Left lung (tissue), 10 donors: ENCODE data around the gene KRTAP9-7. TPM values are rescaled to one million over a fixed set of nuclear protein-coding genes. Genes with fewer than 3 reads are reported as not detected.
"Not testable (repeated sequence)": the region's sequence is repeated elsewhere in the genome, so short reads cannot be mapped to it uniquely, and the experiment has no call there.

Experiments
- ATAC-seq: fragments of 200-7000 bp; cut with Tn5 transposase; one replicate; pipeline ENCODE4 v1.9.1; 2020; ENCODE audit warnings: moderate library complexity
- DNase-seq, 4 donors: peaks; one replicate each; pipeline ENCODE4 v3.0.0-alpha.2; 2013 to 2020
- H3K27ac ChIP-seq, 2 donors: fragments of 200-600 bp; sonication (generic) in 1 of 2; one replicate each; pipeline versions ENCODE4 v1.5.0 to v1.8.0; 2020 to 2021
- H3K27me3 ChIP-seq, 2 donors: fragments of 200-600 bp; sonication (generic) in 1 of 2; one replicate each; pipeline versions ENCODE4 v1.5.0 to v1.8.0; 2020 to 2021
- H3K36me3 ChIP-seq, 2 donors: fragments of 200-600 bp; sonication (generic) in 1 of 2; one replicate each; pipeline versions ENCODE4 v1.5.0 to v1.8.0; 2020 to 2021
- H3K4me1 ChIP-seq, 2 donors: fragments of 200-600 bp; one replicate each; pipeline ENCODE4 v1.8.0; 2021
- H3K4me3 ChIP-seq, 2 donors: fragments of 200-600 bp; sonication (generic) in 1 of 2; one replicate each; pipeline versions ENCODE4 v1.5.0 to v1.8.0; 2020 to 2021; ENCODE audit warnings: mild to moderate bottlenecking in 1 of 2
- H3K9me3 ChIP-seq, 2 donors: fragments of 200-600 bp; sonication (generic) in 1 of 2; one replicate each; pipeline versions ENCODE4 v1.5.0 to v1.8.0; 2020 to 2021
- intact Hi-C, 2 donors: fragments of 100-400 bp; cut with DNase I; formaldehyde crosslinking; loops; one replicate each; pipeline versions ENCODE4 v1.11.2 to v1.14.2; 2022
- polyA plus RNA-seq, 6 donors: library from polyadenylated mRNA; unstranded; fragments of 120-200 nt; gene quantifications; one replicate each; pipeline ENCODE4 v1.2.1, GENCODE V29; 2013; ENCODE audit not compliant: insufficient read length in 6 of 6
- total RNA-seq, 2 donors: library from RNA; stranded (reverse); fragmentation: NEBNext Ultra II Directional; extraction: Animal tissue kit (Norgen Biotek cat#: 25700); gene quantifications; one replicate each; pipeline ENCODE4 v1.2.1, GENCODE V29; 2021
- TF ChIP-seq, protein P1 (sequence below), 2 donors: fragments of 200-600 bp; sonication (generic) in 1 of 2; IDR thresholded peaks; one replicate each; pipeline versions ENCODE4 v1.5.0 to v1.8.0; 2021; ENCODE audit warnings: antibody characterized with exemption in 2 of 2
- donor health status: DM: no; HTN: yes; CAD: no.
- donor health status: DM: no; HTN: no; CAD: no.

KRTAP9-7 gene
- total and polyA plus RNA-seq, 8 donors, result not detected

DNA sequence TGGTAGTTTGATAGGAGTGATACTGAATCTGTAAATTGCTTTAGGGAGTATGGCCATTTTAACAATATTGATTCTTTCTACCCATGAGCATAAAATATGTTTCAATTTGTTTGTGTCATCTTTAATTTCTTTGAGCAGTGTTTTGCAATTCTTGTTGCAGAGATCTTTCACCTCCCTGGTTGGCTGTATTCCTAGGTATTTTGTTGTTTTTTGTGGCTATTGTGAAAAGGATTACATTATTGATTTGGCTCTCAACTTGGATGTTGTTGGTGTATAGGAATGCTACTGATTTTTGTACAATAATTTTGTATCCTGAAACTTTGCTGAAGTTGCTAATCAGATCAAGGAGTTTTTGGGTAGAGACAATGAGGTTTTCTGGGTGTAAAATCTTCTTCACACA is 17.1 kb upstream of the KRTAP9-7 start:
- no peaks in the 10 kb centered on the region for H3K4me1 ChIP-seq
- no peak overlapping the region for H3K27ac ChIP-seq
- TF ChIP-seq, protein P1, sequence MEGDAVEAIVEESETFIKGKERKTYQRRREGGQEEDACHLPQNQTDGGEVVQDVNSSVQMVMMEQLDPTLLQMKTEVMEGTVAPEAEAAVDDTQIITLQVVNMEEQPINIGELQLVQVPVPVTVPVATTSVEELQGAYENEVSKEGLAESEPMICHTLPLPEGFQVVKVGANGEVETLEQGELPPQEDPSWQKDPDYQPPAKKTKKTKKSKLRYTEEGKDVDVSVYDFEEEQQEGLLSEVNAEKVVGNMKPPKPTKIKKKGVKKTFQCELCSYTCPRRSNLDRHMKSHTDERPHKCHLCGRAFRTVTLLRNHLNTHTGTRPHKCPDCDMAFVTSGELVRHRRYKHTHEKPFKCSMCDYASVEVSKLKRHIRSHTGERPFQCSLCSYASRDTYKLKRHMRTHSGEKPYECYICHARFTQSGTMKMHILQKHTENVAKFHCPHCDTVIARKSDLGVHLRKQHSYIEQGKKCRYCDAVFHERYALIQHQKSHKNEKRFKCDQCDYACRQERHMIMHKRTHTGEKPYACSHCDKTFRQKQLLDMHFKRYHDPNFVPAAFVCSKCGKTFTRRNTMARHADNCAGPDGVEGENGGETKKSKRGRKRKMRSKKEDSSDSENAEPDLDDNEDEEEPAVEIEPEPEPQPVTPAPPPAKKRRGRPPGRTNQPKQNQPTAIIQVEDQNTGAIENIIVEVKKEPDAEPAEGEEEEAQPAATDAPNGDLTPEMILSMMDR (IDR thresholded peaks at IDR 0.05), result no peak
- no peaks in the 10 kb centered on the region for H3K36me3 ChIP-seq
- H3K27me3 ChIP-seq, result peaks cover 0 to 11% of the 10 kb centered on the region in 2 donors
- intact Hi-C loops, result no loop called here
- H3K4me3 ChIP-seq, result no peak overlapping the region
- ATAC-seq (no peak), DNase-seq (no peak)
- H3K9me3 ChIP-seq, result no peaks in the 10 kb centered on the region

DNA sequence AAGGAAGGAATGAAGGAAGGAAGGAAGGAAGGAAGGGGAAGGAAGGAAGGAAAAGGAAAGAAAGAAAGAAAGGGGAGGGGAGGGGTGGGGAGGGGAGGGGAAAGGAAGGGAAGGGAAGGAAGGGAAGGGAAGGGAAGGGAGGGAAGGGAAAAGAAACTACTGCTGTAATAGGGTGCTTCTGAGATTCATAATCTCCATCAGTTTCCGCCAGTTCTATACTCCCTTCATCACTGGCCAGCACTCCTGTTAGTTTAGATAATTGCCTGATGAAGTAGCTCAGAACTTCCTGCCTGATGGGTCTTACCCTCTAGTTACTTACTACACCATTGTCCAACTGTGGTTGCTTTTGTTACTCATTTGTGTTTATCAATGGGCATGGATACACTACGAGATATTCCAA is 12.3 kb upstream of the KRTAP9-7 start:
- ATAC-seq, result no peak
- no peaks in the 10 kb centered on the region for H3K4me1 ChIP-seq
- H3K9me3 ChIP-seq, result no peaks in the 10 kb centered on the region
- no peak for DNase-seq
- TF ChIP-seq, protein P1 (IDR thresholded peaks at IDR 0.05), result no peak
- no peak overlapping the region for H3K4me3 ChIP-seq
- intact Hi-C loops, result no loop called here
- no peak overlapping the region for H3K27ac ChIP-seq
- peaks cover 0 to 4% of the 10 kb centered on the region in 2 donors for H3K27me3 ChIP-seq
- H3K36me3 ChIP-seq, result no peaks in the 10 kb centered on the region

DNA sequence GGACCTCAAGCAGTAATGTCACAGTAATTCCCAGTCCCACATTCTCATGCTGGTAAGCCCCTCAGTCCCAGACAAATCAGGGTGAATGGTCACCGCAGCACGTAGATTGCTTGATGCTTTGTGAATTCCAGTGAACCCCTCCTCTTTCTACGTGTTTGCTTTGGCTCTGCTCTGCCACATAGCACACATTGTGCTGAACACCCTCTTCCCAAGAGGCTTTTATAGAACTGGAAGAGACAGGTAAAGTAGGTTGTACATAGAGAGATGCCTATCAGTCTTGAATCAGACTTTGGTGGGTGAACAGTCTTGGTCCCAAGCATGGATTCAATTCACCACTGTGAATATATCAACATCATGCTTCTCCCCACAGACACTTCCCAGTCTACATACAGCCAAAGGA is 10.9 kb upstream of the KRTAP9-7 start:
- Histone ChIP-seq H3K27ac (no peak overlapping the region), H3K4me1 (no peaks in the 10 kb centered on the region), H3K9me3 (no peaks in the 10 kb centered on the region), H3K27me3 (peaks cover 0 to 4% of the 10 kb centered on the region in 2 donors), H3K4me3 (no peak overlapping the region), H3K36me3 (no peaks in the 10 kb centered on the region)
- DNase-seq (no peak), ATAC-seq (peak; percentile 30)
- intact Hi-C loops, result no loop called here
- TF ChIP-seq, protein P1 (IDR thresholded peaks at IDR 0.05), result no peak

DNA sequence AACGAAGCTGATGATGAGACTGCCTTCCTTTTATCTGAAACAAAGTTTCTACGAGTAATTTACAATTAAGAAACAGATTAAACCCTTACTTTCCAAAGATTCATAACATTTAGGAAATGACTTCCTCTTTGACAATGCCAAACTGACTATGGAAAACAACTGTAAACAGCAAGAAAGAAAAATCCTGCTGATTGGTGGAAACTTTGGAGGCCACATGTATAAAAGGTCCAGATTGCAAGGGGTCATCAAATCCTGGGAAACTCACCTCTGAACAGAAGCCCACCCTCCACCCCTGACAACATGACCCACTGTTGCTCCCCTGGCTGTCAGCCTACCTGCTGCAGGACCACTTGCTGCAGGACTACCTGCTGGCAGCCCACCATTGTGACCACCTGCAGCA is 10.4 kb upstream of the KRTAP9-7 start, which contains the start of gene KRTAP9-6:
Gene KRTAP9-6, plus strand, starts transcription at position 301 of the 400 bp plus-strand sequence. Its CDS starts 0 bp downstream, at position 301.
- peaks cover 0 to 4% of the 10 kb centered on the region in 2 donors for H3K27me3 ChIP-seq
- H3K36me3 ChIP-seq, result no peaks in the 10 kb centered on the region
- no peaks in the 10 kb centered on the region for H3K4me1 ChIP-seq
- no peak within 1 kb of the TSS for H3K4me3 ChIP-seq
- ATAC-seq (no peak), DNase-seq (no peak)
- TF ChIP-seq, protein P1 (IDR thresholded peaks at IDR 0.05), result no peak
- H3K27ac ChIP-seq, result no peak within 1 kb of the TSS
- intact Hi-C loops, result no loop called here
- H3K9me3 ChIP-seq, result no peaks in the 10 kb centered on the region

DNA sequence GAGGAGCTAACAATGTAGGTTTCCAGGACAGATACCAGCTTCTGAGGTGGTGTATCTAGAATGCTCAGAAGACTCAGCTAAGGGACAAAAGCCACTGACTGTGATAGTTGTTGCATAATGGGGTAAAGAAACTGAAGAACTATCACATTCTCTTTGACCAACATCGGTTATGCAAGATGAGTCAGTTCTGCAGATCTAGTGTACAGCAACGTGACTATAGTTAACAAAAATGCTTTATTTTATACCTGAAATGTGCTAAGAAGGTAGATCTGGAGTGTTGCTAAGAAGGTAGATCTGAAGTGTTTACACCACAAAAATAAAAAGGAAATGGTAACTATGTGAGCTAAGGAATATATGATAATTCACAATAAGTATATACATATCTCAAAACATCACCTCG is 7.8 kb upstream of the KRTAP9-7 start:
- H3K4me1 ChIP-seq, result no peaks in the 10 kb centered on the region
- no peak overlapping the region for H3K27ac ChIP-seq
- intact Hi-C loops, result no loop called here
- H3K9me3 ChIP-seq, result no peaks in the 10 kb centered on the region
- H3K4me3 ChIP-seq, result no peak overlapping the region
- H3K27me3 ChIP-seq, result peaks cover 0 to 4% of the 10 kb centered on the region in 2 donors
- TF ChIP-seq, protein P1 (IDR thresholded peaks at IDR 0.05), result no peak
- ATAC-seq (no peak), DNase-seq (no peak)
- no peaks in the 10 kb centered on the region for H3K36me3 ChIP-seq

DNA sequence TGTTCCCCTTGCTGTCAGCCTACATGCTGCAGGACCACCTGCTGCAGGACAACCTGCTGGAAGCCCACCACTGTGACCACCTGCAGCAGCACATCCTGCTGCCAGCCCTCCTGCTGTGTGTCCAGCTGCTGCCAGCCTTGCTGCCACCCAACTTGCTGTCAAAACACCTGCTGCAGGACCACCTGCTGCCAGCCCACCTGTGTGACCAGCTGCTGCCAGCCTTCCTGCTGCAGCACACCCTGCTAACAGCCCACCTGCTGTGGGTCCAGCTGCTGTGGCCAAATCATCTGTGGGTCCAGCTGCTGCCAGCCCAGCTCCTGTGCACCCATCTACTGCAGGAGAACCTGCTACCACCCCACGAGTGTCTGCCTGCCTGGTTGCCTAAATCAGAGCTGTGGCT is 4.2 kb upstream of the KRTAP9-7 start:
- H3K27me3 ChIP-seq, ATAC-seq, H3K27ac ChIP-seq, H3K36me3 ChIP-seq, DNase-seq, intact Hi-C loops, H3K4me3 ChIP-seq, H3K9me3 ChIP-seq, H3K4me1 ChIP-seq: not testable (repeated sequence)
